GM19395 (cell line): ENCODE measurements around the gene IRGC.
"Not testable (repeated sequence)": the region's sequence is repeated elsewhere in the genome, so short reads cannot be mapped to it uniquely, and the experiment has no call there.

ENCODE experiments used
- ATAC-seq: cut with Tn5 transposase; IDR thresholded peaks from one replicate; pipeline ENCODE4 v1.9.1; 2021; ENCODE audit warnings: mild to moderate bottlenecking, moderate library complexity; ENCODE audit not compliant: unreplicated experiment

IRGC gene

GRCh38 chr19:43751466-43752220 is 35.8 kb downstream of the IRGC start:
- ATAC-seq = no peak

- ATAC-seq = no peak
These were observed 36.5 kb downstream of the IRGC start for GRCh38 chr19:43752287-43752875.

DNA sequence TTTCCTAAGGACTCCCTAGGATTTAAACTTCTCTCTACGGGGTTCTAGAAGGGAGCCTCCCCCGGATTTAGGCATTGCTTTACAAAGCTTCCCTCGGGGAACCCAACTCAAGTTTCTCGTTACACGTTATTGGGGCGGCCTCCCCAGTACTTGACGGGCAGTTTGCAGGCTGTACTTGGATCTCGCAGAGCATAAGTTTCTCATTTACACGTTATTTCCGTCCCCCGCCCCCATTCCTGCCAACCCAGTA is 38.3 kb downstream of the IRGC start:
- ATAC-seq = no peak

DNA sequence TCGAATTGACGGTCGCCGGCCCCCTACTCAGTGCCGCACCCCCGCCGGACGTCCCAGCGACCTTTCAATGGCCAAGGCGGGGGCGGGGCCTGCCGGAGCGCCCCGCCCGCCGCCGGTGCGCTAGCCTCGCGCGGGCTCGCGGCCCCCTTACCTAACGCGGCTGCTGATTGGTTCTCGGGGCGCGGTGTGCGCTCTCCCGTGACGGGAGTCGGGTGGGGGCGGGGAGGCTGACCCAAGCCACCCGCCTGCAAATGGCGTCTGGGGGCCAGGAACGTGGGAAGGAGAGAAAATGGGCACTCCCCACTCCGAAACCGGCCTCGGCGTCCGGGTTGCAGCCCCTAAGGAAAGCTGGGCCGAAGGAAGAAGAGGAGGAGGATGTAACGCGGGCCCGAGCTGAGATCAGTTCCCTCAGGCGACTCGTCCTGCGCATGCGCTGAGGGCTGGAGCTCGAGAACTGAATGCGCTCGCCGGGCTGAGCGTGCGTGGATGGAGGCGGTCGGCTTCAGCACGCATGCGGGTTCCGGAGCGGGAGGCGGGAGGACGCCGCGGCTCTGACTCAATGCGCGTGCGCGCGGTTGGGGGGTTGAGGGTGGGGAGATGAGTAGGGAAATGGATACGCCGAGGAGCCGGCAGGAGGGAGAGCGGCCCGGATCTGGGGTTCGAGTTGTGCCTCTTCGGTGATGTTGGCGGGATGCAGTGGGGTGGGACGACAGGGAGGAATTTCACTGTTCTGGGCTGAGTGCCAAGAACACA is 38.8 kb downstream of the IRGC start, which contains the start of gene SMG9:
Gene SMG9 (minus strand): TSS at position 460 of the 753 bp plus-strand sequence. CDS start 4,221 bp downstream, outside the sequence.
- ATAC-seq = peak; percentile 56

GRCh38 chr19:43755256-43755801 is 39.5 kb downstream of the IRGC start:
- no peak for ATAC-seq

DNA sequence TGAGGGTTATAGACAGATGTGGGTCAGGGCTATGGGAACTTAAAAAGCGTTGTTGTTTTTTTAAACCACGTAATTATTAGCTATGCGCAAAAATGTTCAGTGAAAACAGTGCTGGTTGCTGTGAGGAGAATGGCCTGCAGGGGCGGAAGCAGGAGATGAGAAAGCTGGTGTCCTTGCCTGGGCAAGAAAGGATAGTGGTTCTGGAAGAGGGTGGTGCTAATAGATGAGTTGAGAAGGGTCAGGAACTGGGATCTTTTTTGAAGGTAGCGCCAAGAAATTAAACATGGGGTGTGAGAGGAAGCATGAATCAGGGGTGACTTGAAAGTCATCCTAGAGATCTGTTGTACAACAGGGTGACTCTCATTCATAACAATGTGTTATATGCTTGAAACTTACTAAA is 43.6 kb downstream of the IRGC start:
- ATAC-seq = no peak

DNA sequence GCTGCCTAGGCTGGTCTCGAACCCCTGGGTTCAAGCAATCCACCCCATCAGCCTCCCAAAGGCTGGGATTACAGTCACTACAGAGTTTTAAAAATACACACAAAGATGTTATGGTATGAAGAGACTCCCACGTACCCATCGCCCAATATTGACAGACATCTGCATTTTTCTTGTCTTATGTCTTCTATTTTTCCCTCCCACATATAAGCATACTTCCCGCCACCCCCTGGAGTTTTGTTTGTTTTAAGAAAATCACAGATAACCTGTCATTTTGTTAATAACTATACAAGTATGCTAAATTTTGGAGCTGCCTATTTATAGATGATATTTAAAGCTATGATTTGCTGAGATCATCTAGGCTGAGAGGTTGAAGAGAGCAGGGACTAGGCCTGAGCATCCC is 45.1 kb downstream of the IRGC start:
- no peak for ATAC-seq

DNA sequence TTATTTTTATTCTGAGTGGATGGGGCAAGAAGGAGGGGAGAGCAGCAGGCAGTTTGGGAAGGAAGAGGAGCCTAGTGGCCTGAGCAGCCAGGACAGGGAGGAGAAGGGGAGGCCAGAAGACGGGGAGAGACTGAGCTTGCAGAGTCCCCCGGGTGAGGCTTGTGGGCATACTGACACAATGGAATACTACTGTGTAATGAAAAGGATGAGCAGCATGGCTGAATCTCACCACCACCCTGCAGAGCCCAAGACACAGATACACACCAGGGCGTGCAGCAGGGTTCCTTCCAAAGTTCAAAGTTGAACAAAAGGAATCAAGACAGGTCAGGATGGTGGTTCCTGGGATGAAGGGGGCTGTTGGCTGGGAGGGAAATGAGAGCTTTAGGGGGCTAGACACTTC is 46.9 kb downstream of the IRGC start:
- ATAC-seq = no peak

DNA sequence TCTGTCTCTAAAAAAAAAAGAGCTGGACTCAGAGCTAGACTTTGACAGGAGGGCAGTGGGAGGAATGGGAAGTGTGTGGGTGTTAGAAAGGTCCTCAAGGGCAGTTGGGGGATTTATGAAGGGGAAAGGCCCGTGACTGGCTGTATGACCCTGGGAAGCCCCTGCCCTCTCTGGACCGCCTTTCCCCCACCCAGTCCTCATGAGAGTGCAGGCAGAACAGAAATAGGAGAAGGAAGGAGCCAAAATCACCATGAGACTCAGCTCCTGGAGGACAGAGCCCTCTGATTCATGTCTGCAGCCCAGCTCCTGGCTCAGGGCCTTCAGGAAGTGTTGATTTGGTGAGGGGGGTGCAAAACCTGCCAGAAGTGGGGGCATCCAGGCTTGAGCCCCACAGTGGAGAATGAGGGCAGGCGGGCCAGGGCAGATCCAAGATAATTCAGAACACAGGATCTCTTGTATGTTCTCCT is 47.6 kb downstream of the IRGC start:
- no peak for ATAC-seq

- not testable (repeated sequence) for ATAC-seq
These were observed 48.8 kb downstream of the IRGC start for GRCh38 chr19:43764684-43765083.

DNA sequence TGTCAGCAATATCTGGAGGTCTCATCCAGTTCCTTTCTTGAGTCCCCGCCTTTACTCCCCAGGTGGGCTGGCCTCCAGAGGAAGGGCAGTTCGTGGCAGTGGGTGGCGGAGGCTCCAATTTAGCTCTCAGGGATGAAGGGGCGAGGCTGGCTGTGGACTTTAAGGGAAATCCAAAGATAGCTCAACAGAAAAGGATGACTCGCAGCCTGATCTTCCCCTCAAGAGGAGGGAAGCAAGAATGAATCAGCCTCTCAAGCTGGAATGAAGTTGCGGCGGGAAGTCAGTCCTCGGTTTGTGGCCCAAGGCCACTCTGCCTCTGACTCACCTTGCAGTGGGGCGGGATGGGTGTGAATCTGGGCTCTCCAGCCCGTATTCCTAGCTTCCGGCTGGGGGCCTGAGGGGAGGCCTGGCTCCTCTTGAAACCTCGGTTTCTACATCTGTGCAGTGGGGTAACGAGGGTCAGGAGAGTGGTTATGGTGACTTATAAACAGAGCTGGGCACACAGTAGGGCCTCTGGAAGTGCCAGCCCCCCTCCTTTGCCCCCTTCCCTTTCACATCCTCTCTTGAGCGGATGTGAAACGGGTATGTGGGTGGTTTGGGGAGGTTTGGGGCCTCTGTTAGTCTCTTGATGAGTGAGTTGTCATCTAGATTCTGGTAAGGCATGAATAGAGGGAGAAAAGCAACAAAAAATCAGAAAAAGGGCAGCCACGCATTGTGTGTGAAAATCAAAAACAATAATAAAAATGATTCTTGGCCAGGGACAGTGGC is 49.4 kb downstream of the IRGC start:
- ATAC-seq = peak; percentile 73

DNA sequence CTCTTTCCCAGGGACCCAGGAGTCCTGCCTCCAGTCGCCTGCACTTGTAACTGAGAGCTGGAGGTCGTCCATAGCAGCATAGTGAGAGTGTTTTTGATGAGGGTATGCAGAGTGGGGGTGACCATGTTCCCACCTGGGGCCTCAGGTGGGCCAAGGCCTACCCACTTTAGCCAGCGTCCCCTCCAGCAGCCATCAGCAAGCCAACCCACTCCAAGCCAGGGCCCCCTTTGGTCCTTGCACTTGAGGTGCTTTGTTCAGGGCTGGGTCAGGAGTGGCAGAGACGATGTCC is 50.8 kb downstream of the IRGC start:
- ATAC-seq = no peak

DNA sequence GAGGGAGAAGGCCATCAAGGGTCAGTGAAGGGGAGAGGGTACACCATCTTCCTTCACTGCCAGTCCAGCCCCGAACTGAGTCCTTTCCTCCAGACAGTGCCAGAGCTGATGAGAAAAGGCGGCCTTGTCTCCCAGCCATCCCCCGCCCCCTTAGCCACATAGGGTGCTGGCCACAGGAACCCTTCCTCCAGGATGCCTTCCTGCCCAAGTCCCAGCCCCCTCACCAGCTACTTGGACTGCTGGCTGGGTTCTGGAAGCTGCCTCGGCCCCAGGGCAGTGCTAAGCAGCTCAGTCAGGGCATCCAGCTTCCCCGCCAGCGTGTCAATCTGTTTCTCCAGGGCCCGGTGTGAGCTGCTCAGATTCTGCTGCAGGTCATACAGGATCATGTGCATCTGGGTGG is 51.4 kb downstream of the IRGC start:
- no peak for ATAC-seq

GRCh38 chr19:43767818-43768217 is 51.9 kb downstream of the IRGC start:
- ATAC-seq = no peak

DNA sequence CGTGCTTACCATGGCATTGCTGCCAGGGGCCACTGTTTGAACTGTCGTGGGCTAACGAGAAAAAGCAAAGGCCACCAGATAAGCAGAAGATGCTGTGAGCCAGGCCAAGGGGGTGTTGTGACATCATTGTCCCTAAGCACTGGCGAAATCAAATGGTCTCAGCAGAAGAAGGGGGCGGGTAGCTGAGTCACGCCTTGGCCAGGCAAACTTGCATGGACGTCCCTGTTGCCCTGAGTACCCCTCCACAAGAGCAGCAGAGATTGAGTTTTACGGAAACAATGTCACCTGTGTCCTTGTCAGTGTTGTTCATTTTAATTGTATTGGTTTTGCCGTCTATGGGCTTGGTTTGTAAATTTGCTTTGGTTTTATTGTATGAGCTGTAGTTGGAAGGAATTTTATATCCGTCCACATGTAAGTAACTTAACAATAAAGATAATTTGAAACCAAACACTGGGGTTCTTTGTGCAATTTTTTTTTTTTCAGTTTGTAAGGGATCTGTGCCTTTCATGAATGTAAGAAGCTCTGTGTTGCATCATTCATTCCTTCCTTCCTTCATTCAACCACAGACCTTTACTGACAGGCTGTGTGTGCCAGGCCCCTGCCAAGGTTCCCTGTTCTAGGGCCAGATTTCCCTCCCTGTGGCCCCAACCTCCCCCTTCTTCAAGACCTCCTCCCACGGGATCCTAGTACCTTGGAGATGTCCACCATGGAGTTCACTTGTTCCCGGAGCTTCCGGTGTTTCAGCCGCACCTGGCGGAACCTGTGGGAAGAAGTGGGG is 52.6 kb downstream of the IRGC start:
- ATAC-seq = no peak

GRCh38 chr19:43769256-43769655 is 53.4 kb downstream of the IRGC start:
- no peak for ATAC-seq
